HG03457 (cell line): Measurements from ENCODE around the gene ADAMTS16.
A peak's percentile ranks its signal among the peaks of the same experiment; 100 is the strongest.

Source experiments
- ATAC-seq: cut with Tn5 transposase; IDR thresholded peaks from one replicate; pipeline ENCODE4 v1.9.1; 2021; ENCODE audit warnings: moderate number of reproducible peaks; ENCODE audit not compliant: unreplicated experiment

Gene ADAMTS16

GRCh38 chr5:5182508-5183188 is 42.5 kb downstream of the ADAMTS16 start:
- ATAC-seq: no peak

GRCh38 chr5:5183189-5183699 is 43.1 kb downstream of the ADAMTS16 start:
- ATAC-seq: no peak

- ATAC-seq: no peak
Observed at GRCh38 chr5:5183933-5184332, 43.8 kb downstream of the ADAMTS16 start.

GRCh38 chr5:5188376-5189050 is 48.4 kb downstream of the ADAMTS16 start:
- ATAC-seq: no peak

- no peak for ATAC-seq
Observed at GRCh38 chr5:5189051-5189430, 48.9 kb downstream of the ADAMTS16 start.

GRCh38 chr5:5191906-5192305 is 51.8 kb downstream of the ADAMTS16 start:
- no peak for ATAC-seq

- no peak for ATAC-seq
Observed at GRCh38 chr5:5192681-5193080, 52.6 kb downstream of the ADAMTS16 start.

GRCh38 chr5:5195128-5195918 is 55.2 kb downstream of the ADAMTS16 start:
- ATAC-seq: no peak

GRCh38 chr5:5198135-5198534 is 58.0 kb downstream of the ADAMTS16 start:
- ATAC-seq: no peak

- no peak for ATAC-seq
Observed at GRCh38 chr5:5198815-5199214, 58.7 kb downstream of the ADAMTS16 start.

- ATAC-seq: no peak
Observed at GRCh38 chr5:5199495-5199894, 59.4 kb downstream of the ADAMTS16 start.

GRCh38 chr5:5200133-5200532 is 60.0 kb downstream of the ADAMTS16 start:
- no peak for ATAC-seq

- ATAC-seq: no peak
Observed at GRCh38 chr5:5202321-5202720, 62.2 kb downstream of the ADAMTS16 start.

GRCh38 chr5:5203451-5203850 is 63.3 kb downstream of the ADAMTS16 start:
- ATAC-seq: no peak

GRCh38 chr5:5207828-5208227 is 67.7 kb downstream of the ADAMTS16 start:
- no peak for ATAC-seq

- no peak for ATAC-seq
Observed at GRCh38 chr5:5209089-5209488, 69.0 kb downstream of the ADAMTS16 start.

- ATAC-seq: no peak
Observed at GRCh38 chr5:5209510-5210286, 69.6 kb downstream of the ADAMTS16 start.

GRCh38 chr5:5217371-5217770 is 77.2 kb downstream of the ADAMTS16 start:
- ATAC-seq: peak; percentile 71

- ATAC-seq: no peak
Observed at GRCh38 chr5:5218396-5218795, 78.3 kb downstream of the ADAMTS16 start.

- no peak for ATAC-seq
Observed at GRCh38 chr5:5219541-5219940, 79.4 kb downstream of the ADAMTS16 start.
